Measurements from ENCODE around the gene HIRA. TPM values are rescaled to one million over a fixed set of nuclear protein-coding genes. Genes with fewer than 3 reads are reported as not detected.

The HIRA gene
- total and polyA plus RNA-seq, 9 of the 15 experiments (the other 6 are each of a cell fraction or from before 2014, with no cell fraction given) = 0.96 to 132 (median 58.4) TPM

DNA sequence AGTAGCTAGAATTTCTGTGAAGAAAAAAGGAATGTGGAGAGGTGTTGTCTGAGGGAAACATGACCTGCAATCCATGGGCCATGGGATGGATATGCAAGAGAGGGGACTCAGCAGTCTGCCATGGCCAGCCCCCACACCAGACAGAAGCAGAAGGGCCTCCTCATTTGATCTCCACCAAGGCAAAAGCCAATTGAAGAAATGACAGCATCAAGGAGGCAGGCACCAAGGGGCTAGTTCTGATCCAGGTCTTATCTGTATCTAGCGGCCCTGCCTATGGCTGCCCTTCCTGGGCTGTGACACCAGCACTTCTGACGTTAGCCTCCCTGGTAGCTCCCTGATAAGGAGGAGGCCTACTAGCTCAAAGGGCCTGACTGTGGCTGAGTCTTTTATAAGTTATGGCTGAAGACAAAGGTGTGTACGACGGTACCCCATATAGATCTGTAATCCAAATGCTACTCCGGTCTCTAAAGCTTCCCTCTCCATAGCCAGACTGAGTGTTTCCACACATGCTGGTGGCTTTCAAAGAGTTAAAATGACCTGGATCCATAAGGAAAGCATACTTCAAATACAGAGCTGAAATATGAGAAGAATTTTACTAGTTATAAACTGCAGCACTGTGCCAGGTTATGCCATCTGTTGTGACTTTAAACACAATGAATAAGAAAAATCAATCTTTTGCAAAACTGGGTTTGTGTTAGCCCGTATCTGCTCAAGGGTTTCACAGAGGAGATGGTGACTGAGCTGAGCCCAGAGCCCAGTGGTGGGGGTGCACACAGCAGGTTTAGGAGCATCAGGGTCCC lies 34.4 kb downstream of the HIRA start (continued):
- TF ChIP-seq SIX5 (IDR thresholded peaks at IDR 0.05; ENCODE audit: borderline replicate concordance in 1 of 2, insufficient read depth in 1 of 2, low read depth in 1 of 2, low read length in 2 of 2) (no peak), FOSL1 (tag; conservative IDR thresholded peaks at IDR 0.05) (peak; percentile 75), EGR1 (conservative IDR thresholded peaks at IDR 0.05) (no peak), MCM7 (IDR thresholded peaks at IDR 0.05) (no peak), HOXB6 (CRISPR knock-in tag; IDR thresholded peaks at IDR 0.05; ENCODE audit: borderline replicate concordance) (peak; percentile 73; the same call in 1 of the 2 replicates), TBL1XR1 (IDR thresholded peaks at IDR 0.05; ENCODE audit: low read length in 2 of 2) (peak in 1 of 2 experiments; percentile 93; a peak in 3 of 4 replicates), POLR3A (IDR thresholded peaks at IDR 0.05; ENCODE audit: borderline replicate concordance, extremely low read depth, insufficient read depth, insufficient read length) (no peak), SPI1 (IDR thresholded peaks at IDR 0.05; ENCODE audit: borderline replicate concordance, low read depth, low read length) (no peak), ZNF224 (CRISPR knock-in tag; IDR thresholded peaks at IDR 0.05) (no peak), KLF10 (CRISPR knock-in tag; IDR thresholded peaks at IDR 0.05) (no peak), HDAC8 (tag; IDR thresholded peaks at IDR 0.05) (peak; percentile 73; the same call in 1 of the 2 replicates), ZNF584 (CRISPR knock-in tag; IDR thresholded peaks at IDR 0.05; ENCODE audit: low read depth) (no peak; the same call in none of the 2 replicates)
- TF ChIP-seq, protein P1, sequence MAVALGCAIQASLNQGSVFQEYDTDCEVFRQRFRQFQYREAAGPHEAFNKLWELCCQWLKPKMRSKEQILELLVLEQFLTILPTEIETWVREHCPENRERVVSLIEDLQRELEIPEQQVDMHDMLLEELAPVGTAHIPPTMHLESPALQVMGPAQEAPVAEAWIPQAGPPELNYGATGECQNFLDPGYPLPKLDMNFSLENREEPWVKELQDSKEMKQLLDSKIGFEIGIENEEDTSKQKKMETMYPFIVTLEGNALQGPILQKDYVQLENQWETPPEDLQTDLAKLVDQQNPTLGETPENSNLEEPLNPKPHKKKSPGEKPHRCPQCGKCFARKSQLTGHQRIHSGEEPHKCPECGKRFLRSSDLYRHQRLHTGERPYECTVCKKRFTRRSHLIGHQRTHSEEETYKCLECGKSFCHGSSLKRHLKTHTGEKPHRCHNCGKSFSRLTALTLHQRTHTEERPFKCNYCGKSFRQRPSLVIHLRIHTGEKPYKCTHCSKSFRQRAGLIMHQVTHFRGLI (CRISPR knock-in tag; IDR thresholded peaks at IDR 0.05) = peak; percentile 2; the same call in 1 of the 2 replicates
- TF ChIP-seq, protein P2, sequence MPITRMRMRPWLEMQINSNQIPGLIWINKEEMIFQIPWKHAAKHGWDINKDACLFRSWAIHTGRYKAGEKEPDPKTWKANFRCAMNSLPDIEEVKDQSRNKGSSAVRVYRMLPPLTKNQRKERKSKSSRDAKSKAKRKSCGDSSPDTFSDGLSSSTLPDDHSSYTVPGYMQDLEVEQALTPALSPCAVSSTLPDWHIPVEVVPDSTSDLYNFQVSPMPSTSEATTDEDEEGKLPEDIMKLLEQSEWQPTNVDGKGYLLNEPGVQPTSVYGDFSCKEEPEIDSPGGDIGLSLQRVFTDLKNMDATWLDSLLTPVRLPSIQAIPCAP (CRISPR knock-in tag; IDR thresholded peaks at IDR 0.05; ENCODE audit: borderline replicate concordance) = no peak
- TF ChIP-seq, protein P3, sequence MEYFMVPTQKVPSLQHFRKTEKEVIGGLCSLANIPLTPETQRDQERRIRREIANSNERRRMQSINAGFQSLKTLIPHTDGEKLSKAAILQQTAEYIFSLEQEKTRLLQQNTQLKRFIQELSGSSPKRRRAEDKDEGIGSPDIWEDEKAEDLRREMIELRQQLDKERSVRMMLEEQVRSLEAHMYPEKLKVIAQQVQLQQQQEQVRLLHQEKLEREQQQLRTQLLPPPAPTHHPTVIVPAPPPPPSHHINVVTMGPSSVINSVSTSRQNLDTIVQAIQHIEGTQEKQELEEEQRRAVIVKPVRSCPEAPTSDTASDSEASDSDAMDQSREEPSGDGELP (CRISPR knock-in tag; IDR thresholded peaks at IDR 0.05; ENCODE audit: borderline replicate concordance) = no peak
- TF ChIP-seq, protein P4, sequence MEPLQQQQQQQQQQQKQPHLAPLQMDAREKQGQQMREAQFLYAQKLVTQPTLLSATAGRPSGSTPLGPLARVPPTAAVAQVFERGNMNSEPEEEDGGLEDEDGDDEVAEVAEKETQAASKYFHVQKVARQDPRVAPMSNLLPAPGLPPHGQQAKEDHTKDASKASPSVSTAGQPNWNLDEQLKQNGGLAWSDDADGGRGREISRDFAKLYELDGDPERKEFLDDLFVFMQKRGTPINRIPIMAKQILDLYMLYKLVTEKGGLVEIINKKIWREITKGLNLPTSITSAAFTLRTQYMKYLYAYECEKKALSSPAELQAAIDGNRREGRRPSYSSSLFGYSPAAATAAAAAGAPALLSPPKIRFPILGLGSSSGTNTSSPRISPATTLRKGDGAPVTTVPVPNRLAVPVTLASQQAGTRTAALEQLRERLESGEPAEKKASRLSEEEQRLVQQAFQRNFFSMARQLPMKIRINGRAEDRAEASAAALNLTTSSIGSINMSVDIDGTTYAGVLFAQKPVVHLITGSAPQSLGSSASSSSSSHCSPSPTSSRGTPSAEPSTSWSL (CRISPR knock-in tag; IDR thresholded peaks at IDR 0.05; ENCODE audit: borderline replicate concordance) = no peak
- TF ChIP-seq, protein P5, sequence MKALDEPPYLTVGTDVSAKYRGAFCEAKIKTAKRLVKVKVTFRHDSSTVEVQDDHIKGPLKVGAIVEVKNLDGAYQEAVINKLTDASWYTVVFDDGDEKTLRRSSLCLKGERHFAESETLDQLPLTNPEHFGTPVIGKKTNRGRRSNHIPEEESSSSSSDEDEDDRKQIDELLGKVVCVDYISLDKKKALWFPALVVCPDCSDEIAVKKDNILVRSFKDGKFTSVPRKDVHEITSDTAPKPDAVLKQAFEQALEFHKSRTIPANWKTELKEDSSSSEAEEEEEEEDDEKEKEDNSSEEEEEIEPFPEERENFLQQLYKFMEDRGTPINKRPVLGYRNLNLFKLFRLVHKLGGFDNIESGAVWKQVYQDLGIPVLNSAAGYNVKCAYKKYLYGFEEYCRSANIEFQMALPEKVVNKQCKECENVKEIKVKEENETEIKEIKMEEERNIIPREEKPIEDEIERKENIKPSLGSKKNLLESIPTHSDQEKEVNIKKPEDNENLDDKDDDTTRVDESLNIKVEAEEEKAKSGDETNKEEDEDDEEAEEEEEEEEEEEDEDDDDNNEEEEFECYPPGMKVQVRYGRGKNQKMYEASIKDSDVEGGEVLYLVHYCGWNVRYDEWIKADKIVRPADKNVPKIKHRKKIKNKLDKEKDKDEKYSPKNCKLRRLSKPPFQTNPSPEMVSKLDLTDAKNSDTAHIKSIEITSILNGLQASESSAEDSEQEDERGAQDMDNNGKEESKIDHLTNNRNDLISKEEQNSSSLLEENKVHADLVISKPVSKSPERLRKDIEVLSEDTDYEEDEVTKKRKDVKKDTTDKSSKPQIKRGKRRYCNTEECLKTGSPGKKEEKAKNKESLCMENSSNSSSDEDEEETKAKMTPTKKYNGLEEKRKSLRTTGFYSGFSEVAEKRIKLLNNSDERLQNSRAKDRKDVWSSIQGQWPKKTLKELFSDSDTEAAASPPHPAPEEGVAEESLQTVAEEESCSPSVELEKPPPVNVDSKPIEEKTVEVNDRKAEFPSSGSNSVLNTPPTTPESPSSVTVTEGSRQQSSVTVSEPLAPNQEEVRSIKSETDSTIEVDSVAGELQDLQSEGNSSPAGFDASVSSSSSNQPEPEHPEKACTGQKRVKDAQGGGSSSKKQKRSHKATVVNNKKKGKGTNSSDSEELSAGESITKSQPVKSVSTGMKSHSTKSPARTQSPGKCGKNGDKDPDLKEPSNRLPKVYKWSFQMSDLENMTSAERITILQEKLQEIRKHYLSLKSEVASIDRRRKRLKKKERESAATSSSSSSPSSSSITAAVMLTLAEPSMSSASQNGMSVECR (CRISPR knock-in tag; IDR thresholded peaks at IDR 0.05) = no peak
